SK-N-SH (cell line): ENCODE data around the gene EPB41L4A. TPM values are rescaled to one million over a fixed set of nuclear protein-coding genes. Genes with fewer than 3 reads are reported as not detected.

Source experiments
- CTCF ChIA-PET: fragments of 300-600, 350-600 bp; formaldehyde crosslinking; extraction: SDS; loops from one replicate; lab custom pipeline; 2021; lab: Yijun Ruan, JAX
- POLR2A ChIA-PET: fragments of 350-600 bp; sonication (Branson Sonifier 250); formaldehyde crosslinking; extraction: SDS; loops from one replicate; lab custom pipeline; 2020; ENCODE audit warnings: antibody characterized with exemption, inconsistent platforms; lab: Yijun Ruan, JAX
- DNase-seq: peaks from one replicate; pipeline ENCODE4 v3.0.0; 2012
- H2AFZ ChIP-seq: fragments of 200-600 bp; sonication (generic); 2 replicates; pipeline ENCODE4 v1.8.1; 2016; ENCODE audit warnings: antibody characterized with exemption, mild to moderate bottlenecking, low read depth
- H3F3A ChIP-seq: fragments of 200-600 bp; sonication (generic); replicated peaks from 2 replicates; pipeline ENCODE3; 2016; ENCODE audit warnings: antibody characterized with exemption, mild to moderate bottlenecking; ENCODE audit not compliant: insufficient read depth
- H3K27ac ChIP-seq, 2 experiments: fragments of 200-500 bp in 1 of 2; fragments of 200-600 bp in 1 of 2; sonication (Bioruptor generic) in 1 of 2; sonication (generic), shearing (Covaris generic) in 1 of 2; 2 replicates each; pipeline versions ENCODE4 v1.5.1 to v1.6.1; 2014 to 2016; ENCODE audit warnings: low read depth in 2 of 2, inconsistent platforms in 1 of 2, low read length in 1 of 2, mild to moderate bottlenecking in 1 of 2, mixed read lengths in 1 of 2
- H3K27me3 ChIP-seq: fragments of 200-600 bp; sonication (generic), shearing (Covaris generic); 2 replicates; pipeline ENCODE4 v1.6.1; 2016; ENCODE audit warnings: mixed run types; ENCODE audit not compliant: insufficient read depth
- H3K36me3 ChIP-seq, 2 experiments: fragments of 200-500 bp in 1 of 2; fragments of 200-600 bp in 1 of 2; sonication (Bioruptor generic) in 1 of 2; sonication (generic) in 1 of 2; replicated peaks in 1 of 2; 2 replicates each; pipeline versions ENCODE3 to v1.5.1; 2014 to 2016; ENCODE audit warnings: low read length in 1 of 2, mild to moderate bottlenecking in 1 of 2; ENCODE audit not compliant: insufficient read depth in 2 of 2, control insufficient read depth in 1 of 2
- H3K4me1 ChIP-seq, 2 experiments: fragments of 200-500 bp in 1 of 2; fragments of 200-600 bp in 1 of 2; sonication (Bioruptor generic) in 1 of 2; sonication (generic), shearing (Covaris generic) in 1 of 2; 2 replicates each; pipeline versions ENCODE4 v1.5.1 to v1.6.1; 2014 to 2016; ENCODE audit warnings: low read depth in 1 of 2, low read length in 1 of 2, mixed run types in 1 of 2; ENCODE audit not compliant: insufficient read depth in 2 of 2, control insufficient read depth in 1 of 2
- H3K4me2 ChIP-seq: fragments of 200-600 bp; sonication (generic), shearing (Covaris generic); 2 replicates; pipeline ENCODE4 v1.6.1; 2017; ENCODE audit warnings: mixed run types
- H3K4me3 ChIP-seq, 2 experiments: fragments of 200-500 bp in 1 of 2; fragments of 200-600 bp in 1 of 2; sonication (Bioruptor generic) in 1 of 2; sonication (generic), shearing (Covaris generic) in 1 of 2; 2 replicates each; pipeline versions ENCODE4 v1.5.1 to v1.8.1; 2014 to 2016; ENCODE audit warnings: low read depth in 2 of 2, inconsistent platforms in 1 of 2, low read length in 1 of 2, mild to moderate bottlenecking in 1 of 2, mixed read lengths in 1 of 2, moderate library complexity in 1 of 2
- H3K79me2 ChIP-seq: fragments of 200-600 bp; sonication (generic); 2 replicates; pipeline ENCODE4 v1.8.1; 2017; ENCODE audit warnings: mild to moderate bottlenecking; ENCODE audit not compliant: insufficient read depth
- H3K9ac ChIP-seq: fragments of 200-600 bp; sonication (generic); 2 replicates; pipeline ENCODE4 v1.6.1; 2017; ENCODE audit warnings: mixed run types
- H3K9me2 ChIP-seq: fragments of 200-600 bp; sonication (generic); 2 replicates; pipeline ENCODE4 v1.6.1; 2017; ENCODE audit warnings: mixed run types
- H3K9me3 ChIP-seq: fragments of 200-600 bp; sonication (generic); 2 replicates; pipeline ENCODE4 v1.6.1; 2017; ENCODE audit warnings: mixed run types, mild to moderate bottlenecking, moderate library complexity
- H4K20me1 ChIP-seq: fragments of 200-600 bp; sonication (generic); 2 replicates; pipeline ENCODE4 v1.6.1; 2017; ENCODE audit warnings: mild to moderate bottlenecking, mixed run types; ENCODE audit not compliant: insufficient read depth
- ELF1 ChIP-seq: IDR thresholded peaks from 2 replicates; pipeline ENCODE4 v1.4.0; 2012
- EP300 ChIP-seq, 2 experiments: IDR thresholded peaks; 2 replicates each; pipeline versions ENCODE4 v1.4.0 to v1.6.1; 2012; ENCODE audit warnings: borderline replicate concordance in 1 of 2, low read depth in 1 of 2, low read length in 1 of 2
- FOXJ3 ChIP-seq: sonication (generic); formaldehyde crosslinking; IDR thresholded peaks from 2 replicates; pipeline ENCODE4 v1.5.1; 2020; ENCODE audit warnings: mild to moderate bottlenecking, missing genetic modification reagents
- GABPA ChIP-seq: IDR thresholded peaks from 2 replicates; pipeline ENCODE4 v1.4.0; 2012; ENCODE audit warnings: low read depth, mild to moderate bottlenecking
- MEF2A ChIP-seq: IDR thresholded peaks from 2 replicates; pipeline ENCODE4 v1.4.0; 2012; ENCODE audit warnings: low read depth, borderline replicate concordance
- MXI1 ChIP-seq: IDR thresholded peaks from 2 replicates; pipeline ENCODE4 v1.6.1; 2012; ENCODE audit warnings: mild to moderate bottlenecking, low read depth, low read length, improper control_type of control experiment
- NRF1 ChIP-seq: IDR thresholded peaks from 2 replicates; pipeline ENCODE4 v1.6.1; 2012; ENCODE audit warnings: low read depth, mild to moderate bottlenecking, low read length
- POLR2AphosphoS5 ChIP-seq: IDR thresholded peaks from 2 replicates; pipeline ENCODE4 v1.6.1; 2012; ENCODE audit warnings: low read depth, low read length
- RAD21 ChIP-seq: IDR thresholded peaks from 2 replicates; pipeline ENCODE4 v1.6.1; 2012; ENCODE audit warnings: mild to moderate bottlenecking, low read length
- REST ChIP-seq: IDR thresholded peaks from 2 replicates; pipeline ENCODE4 v1.6.1; 2012; ENCODE audit warnings: mild to moderate bottlenecking, low read depth, low read length, moderate library complexity
- SIN3A ChIP-seq: IDR thresholded peaks from 2 replicates; pipeline ENCODE4 v1.6.1; 2012; ENCODE audit warnings: low read depth, mild to moderate bottlenecking, low read length, moderate library complexity, borderline replicate concordance
- TAF1 ChIP-seq: IDR thresholded peaks from 2 replicates; pipeline ENCODE4 v1.6.1; 2012; ENCODE audit warnings: low read depth, mild to moderate bottlenecking, low read length, moderate library complexity, borderline replicate concordance
- TEAD4 ChIP-seq: IDR thresholded peaks from 2 replicates; pipeline ENCODE4 v1.4.0; 2012; ENCODE audit warnings: mild to moderate bottlenecking, borderline replicate concordance; ENCODE audit not compliant: insufficient read depth
- USF1 ChIP-seq: IDR thresholded peaks from 2 replicates; pipeline ENCODE4 v1.4.0; 2012; ENCODE audit warnings: low read depth, borderline replicate concordance
- USF2 ChIP-seq: fragments of 150-350 bp; IDR thresholded peaks from 2 replicates; pipeline ENCODE4 v1.6.1; 2017; ENCODE audit warnings: antibody characterized with exemption, low read length, low read depth, borderline replicate concordance
- ZBTB33 ChIP-seq: IDR thresholded peaks from 2 replicates; pipeline ENCODE4 v1.4.0; 2012; ENCODE audit warnings: low read depth, borderline replicate concordance
- WGBS: methylation state at CpG from one replicate; pipeline ENCODE4 v1.1.6; 2017; ENCODE audit warnings: low lambda C conversion rate; 5-methylcytosine and 5-hydroxymethylcytosine counted together
- polyA plus RNA-seq, 3 experiments: library from polyadenylated mRNA; depleted of rRNA; stranded (reverse); fragments of >200 nt; gene quantifications; 2 replicates each; pipeline ENCODE4 v1.2.3, GENCODE V29; 2012

EPB41L4A gene
- polyA plus RNA-seq, 1 of the 3 experiments (the other 2 are of a cell fraction), result 0.07 TPM

DNA sequence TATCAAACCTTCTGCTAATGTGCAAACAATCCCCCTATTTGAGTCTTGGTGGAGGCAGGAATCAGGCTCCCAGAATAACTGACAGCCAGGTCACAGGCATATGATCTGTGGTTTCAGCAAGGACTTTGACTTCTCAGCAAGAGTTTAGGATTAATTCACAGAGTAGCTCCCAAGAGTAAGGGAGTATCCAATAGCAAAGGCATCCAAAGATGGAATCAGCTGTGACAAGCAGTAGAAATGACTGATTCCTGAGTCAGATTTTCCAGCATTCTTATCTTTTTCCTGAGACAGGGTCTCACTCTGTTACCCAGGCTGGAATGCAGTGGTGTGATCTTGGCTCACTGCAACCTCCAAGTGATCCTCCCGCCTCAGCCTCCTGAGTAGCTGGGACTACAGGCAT lies 108.3 kb downstream of the EPB41L4A start:
- CTCF ChIA-PET, result no interaction called here
- DNase-seq, result no peak
- H4K20me1 ChIP-seq, result no peaks in the 10 kb centered on the region
- H3K4me1 ChIP-seq, result no peaks in the 10 kb centered on the region; a peak in 1 of 4 replicates
- H3K4me3 ChIP-seq, result no peak overlapping the region
- H2AFZ ChIP-seq, result no peak overlapping the region
- no peaks in the 10 kb centered on the region for H3K36me3 ChIP-seq
- H3F3A ChIP-seq, result no peaks in the 10 kb centered on the region
- no peak overlapping the region for H3K27ac ChIP-seq
- TF ChIP-seq TEAD4, result no peak
- TF ChIP-seq USF2, result no peak
- TF ChIP-seq GABPA, result no peak
- TF ChIP-seq MXI1, result no peak
- TF ChIP-seq USF1, result no peak
- TF ChIP-seq ZBTB33, result no peak
- no peak for TF ChIP-seq RAD21
- no peak for TF ChIP-seq NRF1
- TF ChIP-seq TAF1, result no peak
- TF ChIP-seq SIN3A, result no peak
- no peak for TF ChIP-seq REST
- TF ChIP-seq ELF1, result no peak
- no peak for TF ChIP-seq EP300 (IDR thresholded peaks at IDR 0.05; ENCODE audit: borderline replicate concordance in 1 of 2, low read depth in 1 of 2, low read length in 1 of 2)
- no peak for TF ChIP-seq POLR2AphosphoS5
- TF ChIP-seq MEF2A, result no peak
- no peak for TF ChIP-seq FOXJ3 (CRISPR knock-in tag)
- TF ChIP-seq, all 33 proteins: peak for 0
- no peaks in the 10 kb centered on the region for H3K9me2 ChIP-seq
- no peaks in the 10 kb centered on the region for H3K9me3 ChIP-seq
- no peak overlapping the region for H3K9ac ChIP-seq
- H3K79me2 ChIP-seq, result no peaks in the 10 kb centered on the region
- WGBS, result 82% methylated on average over 1 of the region's 1 CpG
- no peaks in the 10 kb centered on the region for H3K27me3 ChIP-seq
- H3K4me2 ChIP-seq, result no peak overlapping the region
- POLR2A ChIA-PET, result no interaction called here
